SK-N-MC (cell line): Measurements from ENCODE around the gene ECEL1.

Experiments
- EZH2 ChIP-seq: fragments of 200-600 bp; sonication (generic); IDR thresholded peaks from one replicate; pipeline ENCODE4 v1.6.1; 2017; ENCODE audit warnings: antibody characterized with exemption
- FOXP2 ChIP-seq: optimal IDR thresholded peaks from 2 replicates; pipeline ENCODE3; 2011; ENCODE audit warnings: mild to moderate bottlenecking, moderate library complexity; ENCODE audit not compliant: insufficient read depth; ENCODE audit errors: extremely low read length, control extremely low read depth
- POLR2AphosphoS5 ChIP-seq: IDR thresholded peaks from 2 replicates; pipeline ENCODE4 v1.6.1; 2012; ENCODE audit warnings: mild to moderate bottlenecking, low read depth, low read length, borderline replicate concordance

DNA sequence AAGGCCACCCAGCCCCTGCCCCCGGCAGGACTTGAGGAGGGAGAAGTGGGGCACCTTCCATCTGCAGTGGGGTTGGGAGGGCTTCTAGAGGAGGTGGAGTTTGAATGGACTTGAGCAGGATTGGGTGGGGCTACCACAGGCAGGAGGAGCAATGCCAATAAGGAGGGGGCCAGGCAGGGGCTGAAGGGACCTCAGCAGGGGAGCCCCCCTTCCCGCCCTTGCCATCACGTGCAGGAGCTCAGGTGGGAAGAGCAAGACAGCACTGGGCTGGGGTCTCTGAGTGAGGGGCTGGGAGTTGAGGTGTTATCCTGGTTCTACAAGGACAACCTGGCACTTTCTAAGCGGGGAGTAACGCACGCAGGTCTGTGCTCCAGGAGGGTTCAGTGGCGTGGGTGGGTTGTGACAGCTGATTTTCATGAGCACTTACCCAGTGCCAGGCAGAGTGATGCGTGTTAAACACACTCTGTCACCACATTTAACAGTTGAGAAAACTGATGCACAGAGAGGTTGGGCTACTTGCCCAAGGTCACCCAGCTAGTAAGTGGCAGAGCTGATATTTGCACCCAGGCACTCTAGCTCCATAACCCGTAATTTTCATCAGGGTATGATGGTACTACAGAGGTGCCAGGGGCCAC is 43.1 kb upstream of the ECEL1 start:
- TF ChIP-seq EZH2 (no peak), POLR2AphosphoS5 (no peak), FOXP2 (no peak)
